Activated CD4-positive, alpha-beta T cell treated with anti-CD3 and anti-CD28 coated beads for 4 hours (primary cell): ENCODE measurements around the gene C1orf159.

Source experiments
- DNase-seq, 2 donors: peaks; one replicate each; pipeline ENCODE4 v3.0.0-alpha.2; 2020

Gene C1orf159

DNA sequence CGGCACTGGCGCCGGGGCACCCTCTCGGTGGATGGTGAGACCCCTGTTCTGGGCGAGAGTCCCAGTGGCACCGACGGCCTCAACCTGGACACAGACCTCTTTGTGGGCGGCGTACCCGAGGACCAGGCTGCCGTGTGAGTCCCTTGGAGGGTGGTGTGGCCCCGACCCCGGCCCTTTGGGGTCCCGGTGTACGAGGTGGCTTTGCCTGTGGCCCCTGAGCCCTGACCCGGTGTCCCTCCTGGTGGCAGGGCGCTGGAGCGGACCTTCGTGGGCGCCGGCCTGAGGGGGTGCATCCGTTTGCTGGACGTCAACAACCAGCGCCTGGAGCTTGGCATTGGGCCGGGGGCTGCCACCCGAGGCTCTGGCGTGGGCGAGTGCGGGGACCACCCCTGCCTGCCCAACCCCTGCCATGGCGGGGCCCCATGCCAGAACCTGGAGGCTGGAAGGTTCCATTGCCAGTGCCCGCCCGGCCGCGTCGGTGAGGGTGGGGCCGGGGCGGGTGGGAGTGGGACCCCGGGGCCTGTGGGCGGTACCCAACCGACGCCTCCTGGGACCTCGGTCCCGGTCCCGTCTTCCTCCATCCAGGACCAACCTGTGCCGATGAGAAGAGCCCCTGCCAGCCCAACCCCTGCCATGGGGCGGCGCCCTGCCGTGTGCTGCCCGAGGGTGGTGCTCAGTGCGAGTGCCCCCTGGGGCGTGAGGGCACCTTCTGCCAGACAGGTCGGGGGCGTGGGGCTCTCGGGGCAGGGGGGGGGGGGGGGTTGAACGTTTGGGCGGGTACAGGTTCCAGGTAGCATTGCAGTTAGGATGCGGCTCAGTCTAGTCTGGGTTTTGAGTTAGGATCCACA lies 66.3 kb downstream of the C1orf159 start:
- no peak for DNase-seq

DNA sequence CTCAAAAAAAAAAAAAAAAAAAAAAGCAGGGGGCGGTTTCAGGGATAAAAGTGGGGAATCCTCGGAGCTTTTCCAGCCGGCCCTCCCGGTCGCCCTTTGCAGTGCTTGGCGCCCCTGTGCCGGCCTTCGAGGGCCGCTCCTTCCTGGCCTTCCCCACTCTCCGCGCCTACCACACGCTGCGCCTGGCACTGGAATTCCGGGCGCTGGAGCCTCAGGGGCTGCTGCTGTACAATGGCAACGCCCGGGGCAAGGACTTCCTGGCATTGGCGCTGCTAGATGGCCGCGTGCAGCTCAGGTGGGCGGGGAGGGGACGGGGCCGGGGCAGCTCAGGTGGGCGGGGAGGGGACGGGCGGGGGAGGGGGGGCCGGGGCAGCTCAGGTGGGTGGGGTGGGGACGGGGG lies 67.1 kb downstream of the C1orf159 start:
- no peak for DNase-seq

GRCh38 chr1:1047963-1048362 lies 67.9 kb downstream of the C1orf159 start:
- DNase-seq: no peak

GRCh38 chr1:1047407-1047806 lies 68.5 kb downstream of the C1orf159 start:
- DNase-seq: no peak

- DNase-seq: no peak
Measured at GRCh38 chr1:1046767-1047166, 69.1 kb downstream of the C1orf159 start.

- no peak for DNase-seq
Measured at GRCh38 chr1:1046243-1046642, 69.6 kb downstream of the C1orf159 start.

- DNase-seq: no peak
Measured at GRCh38 chr1:1045129-1045528, 70.8 kb downstream of the C1orf159 start.

DNA sequence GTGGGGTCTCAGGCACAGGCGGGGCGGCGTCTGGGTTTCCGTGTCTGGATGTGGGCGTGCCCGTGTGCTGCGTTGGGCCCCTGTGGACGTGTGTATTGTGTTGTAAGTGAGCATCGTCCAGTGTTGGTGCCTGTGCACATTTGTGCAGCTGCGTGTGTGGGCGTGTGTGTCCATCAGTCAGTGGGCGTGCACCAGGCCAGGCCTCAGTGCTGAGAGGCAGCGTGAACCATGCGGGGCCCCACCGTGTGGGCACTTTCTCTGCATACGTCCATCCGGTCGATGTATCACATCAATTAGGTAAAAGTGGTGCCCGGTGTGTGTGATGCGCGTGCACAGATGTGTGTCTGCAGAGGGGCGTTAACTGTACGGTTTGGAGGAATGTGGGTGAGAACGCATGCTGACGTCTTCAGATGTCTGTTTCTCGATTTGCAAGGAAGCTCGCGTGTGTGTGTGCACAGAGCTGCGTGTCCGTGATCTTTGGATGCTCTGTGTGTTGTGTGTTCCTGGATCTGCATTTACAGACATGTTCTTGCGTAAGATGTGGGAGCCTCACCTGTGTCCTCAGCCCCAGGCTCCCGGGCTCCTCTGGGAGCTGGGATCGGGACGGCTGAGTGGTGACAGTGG lies 71.3 kb downstream of the C1orf159 start:
- no peak for DNase-seq

DNA sequence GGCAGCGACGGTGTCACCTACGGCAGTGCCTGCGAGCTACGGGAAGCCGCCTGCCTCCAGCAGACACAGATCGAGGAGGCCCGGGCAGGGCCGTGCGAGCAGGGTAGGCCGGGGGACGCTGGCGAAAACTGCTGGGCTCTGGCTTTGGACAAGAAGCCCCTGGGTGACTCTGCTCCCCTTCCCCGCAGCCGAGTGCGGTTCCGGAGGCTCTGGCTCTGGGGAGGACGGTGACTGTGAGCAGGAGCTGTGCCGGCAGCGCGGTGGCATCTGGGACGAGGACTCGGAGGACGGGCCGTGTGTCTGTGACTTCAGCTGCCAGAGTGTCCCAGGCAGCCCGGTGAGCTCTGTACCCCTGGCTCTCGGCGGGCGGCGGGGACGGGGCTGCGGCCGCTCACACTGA lies 72.0 kb downstream of the C1orf159 start:
- DNase-seq: no peak

- DNase-seq: no peak
Measured at GRCh38 chr1:1043411-1043810, 72.5 kb downstream of the C1orf159 start.

DNA sequence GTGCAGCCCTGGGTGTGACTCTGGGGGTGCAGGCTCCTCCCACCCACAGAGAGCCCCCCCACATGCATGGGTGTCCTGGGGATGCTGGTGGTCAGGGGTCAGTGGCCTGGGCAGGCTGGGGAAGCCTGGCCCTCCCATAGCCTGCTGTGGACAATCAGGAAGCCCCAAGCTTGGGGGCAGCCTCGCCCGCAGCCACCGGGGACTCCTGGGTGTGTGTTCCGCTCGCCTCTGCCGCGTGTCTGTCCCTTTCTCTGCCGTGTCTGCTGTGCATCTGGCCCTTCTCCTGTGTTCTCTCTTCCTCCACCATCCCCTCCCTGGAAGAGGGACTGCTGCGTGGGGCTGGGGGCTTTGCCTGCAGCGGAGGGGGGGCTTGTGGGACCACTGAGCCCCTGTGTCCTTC lies 73.1 kb downstream of the C1orf159 start:
- no peak for DNase-seq

DNA sequence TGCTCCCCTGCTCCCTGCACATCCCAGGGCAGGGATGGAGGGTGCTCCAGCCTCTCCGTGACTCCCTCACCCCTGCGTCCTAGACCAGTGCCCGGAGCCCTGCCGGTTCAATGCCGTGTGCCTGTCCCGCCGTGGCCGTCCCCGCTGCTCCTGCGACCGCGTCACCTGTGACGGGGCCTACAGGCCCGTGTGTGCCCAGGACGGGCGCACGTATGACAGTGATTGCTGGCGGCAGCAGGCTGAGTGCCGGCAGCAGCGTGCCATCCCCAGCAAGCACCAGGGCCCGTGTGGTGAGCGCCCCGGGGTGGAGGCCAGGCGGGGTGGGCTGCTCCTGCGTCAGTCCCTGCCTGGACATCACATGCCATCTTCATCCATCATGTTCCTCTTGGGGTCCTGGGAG lies 74.0 kb downstream of the C1orf159 start:
- no peak for DNase-seq

DNA sequence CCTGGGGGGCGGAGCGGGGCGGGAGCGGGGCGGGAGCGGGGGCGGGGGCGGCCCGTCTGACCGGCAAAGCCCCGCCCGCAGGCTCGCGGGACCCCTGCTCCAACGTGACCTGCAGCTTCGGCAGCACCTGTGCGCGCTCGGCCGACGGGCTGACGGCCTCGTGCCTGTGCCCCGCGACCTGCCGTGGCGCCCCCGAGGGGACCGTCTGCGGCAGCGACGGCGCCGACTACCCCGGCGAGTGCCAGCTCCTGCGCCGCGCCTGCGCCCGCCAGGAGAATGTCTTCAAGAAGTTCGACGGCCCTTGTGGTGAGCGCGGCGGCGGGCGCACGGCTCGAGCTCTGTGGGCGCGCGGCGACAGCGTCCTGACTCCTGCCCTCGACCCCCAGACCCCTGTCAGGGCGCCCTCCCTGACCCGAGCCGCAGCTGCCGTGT lies 74.8 kb downstream of the C1orf159 start:
- no peak for DNase-seq

DNA sequence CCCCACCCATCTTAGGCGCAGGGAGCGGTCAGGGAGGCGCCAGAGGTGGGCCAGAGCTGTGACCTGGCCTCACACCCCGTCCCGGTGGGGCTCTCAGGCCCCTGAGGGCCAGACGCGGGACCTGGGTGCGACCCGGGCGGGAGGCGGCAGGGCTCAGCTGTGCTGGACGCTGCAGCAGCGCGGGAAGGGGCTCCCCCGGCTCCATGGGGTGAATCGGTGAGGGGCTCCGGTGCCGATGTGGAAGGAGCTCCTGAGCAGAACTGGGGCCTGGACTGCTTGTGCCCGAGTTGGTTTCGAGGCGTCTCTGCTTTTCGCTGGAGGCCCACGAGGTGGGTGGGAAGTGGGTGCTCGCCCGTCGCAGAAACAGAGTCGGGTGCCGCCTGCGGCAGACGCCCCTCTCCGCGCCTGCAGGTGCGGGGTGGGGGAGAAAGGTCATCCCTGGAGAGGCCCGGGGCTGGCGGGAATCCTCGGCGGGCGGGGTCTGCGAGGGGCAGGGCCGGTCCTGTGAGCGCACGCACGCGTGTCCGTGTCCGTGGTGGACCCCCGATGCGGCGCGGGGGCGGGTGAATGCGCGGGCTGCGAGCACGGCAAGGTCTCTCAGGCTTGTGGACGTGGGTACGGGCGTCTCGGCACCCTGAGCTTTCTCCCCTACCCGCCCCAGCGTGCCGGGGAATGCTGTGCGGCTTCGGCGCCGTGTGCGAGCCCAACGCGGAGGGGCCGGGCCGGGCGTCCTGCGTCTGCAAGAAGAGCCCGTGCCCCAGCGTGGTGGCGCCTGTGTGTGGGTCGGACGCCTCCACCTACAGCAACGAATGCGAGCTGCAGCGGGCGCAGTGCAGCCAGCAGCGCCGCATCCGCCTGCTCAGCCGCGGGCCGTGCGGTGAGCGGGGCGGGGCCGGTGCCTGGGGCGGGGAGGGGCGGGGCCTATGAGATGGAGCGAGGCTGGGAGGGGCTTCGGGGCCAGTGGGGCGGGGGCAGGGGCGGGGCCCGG lies 75.6 kb downstream of the C1orf159 start:
- DNase-seq: peak; percentile 67 to 78

DNA sequence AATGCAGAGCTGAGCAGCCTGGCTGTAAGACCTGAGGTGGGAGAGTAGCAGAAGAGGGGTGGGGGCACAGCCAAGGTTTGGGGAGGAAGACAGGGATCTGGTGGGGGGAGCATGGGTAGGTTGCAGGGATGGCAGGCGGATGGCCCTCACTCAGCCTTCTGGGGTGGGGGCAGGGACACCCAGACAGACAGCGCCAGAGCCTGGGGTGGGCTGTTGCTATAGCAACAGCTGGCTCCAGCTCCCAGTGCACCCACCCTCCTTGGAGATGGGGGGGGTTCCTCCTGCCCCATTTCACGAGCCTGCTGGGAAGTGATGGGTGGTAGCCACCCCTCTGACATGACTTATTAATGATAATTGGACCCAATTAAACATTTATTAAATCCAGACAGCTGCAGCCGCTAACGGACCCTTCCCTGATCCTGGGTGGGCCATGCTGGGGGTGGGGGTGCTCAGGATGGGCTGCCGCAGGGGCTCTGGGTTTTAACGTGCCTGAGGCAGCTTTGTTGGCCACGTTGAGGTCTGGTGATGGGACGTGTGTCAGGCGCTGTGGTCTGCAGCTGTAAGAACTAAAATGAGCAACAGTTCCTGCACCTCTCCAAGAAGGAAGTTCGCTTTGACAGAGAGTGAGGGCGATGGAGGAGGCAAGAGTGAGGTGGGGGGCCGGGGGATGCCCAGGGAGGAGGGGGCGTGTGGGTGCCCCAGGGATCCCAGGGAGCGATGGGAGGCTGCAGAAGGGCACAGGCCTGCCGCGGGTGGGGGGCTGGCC lies 76.6 kb downstream of the C1orf159 start:
- no peak for DNase-seq

- DNase-seq: no peak
Measured at GRCh38 chr1:1038694-1039093, 77.2 kb downstream of the C1orf159 start.

GRCh38 chr1:1037366-1038327 lies 78.2 kb downstream of the C1orf159 start:
- DNase-seq: no peak

GRCh38 chr1:1035291-1035943 lies 80.5 kb downstream of the C1orf159 start:
- DNase-seq: no peak

DNA sequence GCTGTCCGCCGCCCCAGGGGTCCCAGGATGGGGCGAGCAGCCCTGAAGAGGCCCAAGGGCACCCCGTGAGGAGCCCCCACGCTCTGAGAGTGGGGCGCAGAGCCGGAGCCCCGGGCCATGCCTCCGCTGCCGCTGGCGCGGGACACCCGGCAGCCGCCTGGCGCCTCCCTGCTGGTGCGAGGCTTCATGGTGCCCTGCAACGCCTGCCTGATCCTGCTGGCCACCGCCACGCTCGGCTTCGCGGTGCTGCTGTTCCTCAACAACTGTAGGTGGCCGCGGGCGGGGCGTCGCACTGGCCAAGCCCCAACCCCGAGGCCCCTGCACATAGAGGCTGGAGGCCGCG lies 81.5 kb downstream of the C1orf159 start:
- DNase-seq: no peak

DNA sequence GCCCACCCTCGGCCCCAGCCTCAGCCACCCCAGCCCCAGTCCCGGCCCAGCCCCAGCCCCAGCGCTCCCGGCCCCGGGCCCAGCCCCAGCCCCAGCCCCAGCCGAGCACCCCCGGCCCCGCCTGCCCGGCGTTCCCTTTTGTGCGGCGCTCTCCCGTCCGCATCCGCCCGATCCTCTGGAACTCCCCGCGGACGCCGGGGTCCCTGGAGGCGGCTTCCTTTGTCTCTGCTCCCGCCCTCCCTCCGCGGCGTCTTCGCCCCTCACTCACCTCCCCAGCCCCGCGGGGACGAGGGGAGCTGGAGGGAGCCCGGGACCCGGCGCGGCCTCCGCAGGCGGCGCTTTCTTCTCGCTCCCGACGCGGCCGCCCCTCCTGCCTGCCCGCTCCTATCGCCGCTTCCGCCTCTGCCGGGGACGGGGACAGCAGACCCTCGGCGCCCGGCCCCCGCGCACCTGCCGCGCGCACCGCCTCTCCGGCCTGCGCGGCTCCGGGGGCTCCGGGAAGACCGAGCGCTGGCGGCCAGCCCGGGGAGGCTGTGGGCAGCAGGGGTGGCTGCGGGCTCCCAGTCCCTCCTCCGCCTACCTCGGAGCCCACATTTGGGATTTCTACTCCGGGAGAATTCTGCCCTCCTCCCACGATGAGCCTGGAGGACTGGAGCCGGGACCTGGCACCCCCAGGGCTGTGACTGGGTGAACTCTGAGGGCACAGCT lies 82.0 kb downstream of the C1orf159 start:
- no peak for DNase-seq
